ENCODE data around the gene CERS6.

CERS6 gene

GRCh38 chr2:168478206-168478605, 22.1 kb downstream of the CERS6 start:
- no peak overlapping the region for H2BK5ac ChIP-seq (ENCODE audit: low read length)
- no peak overlapping the region for H2BK120ac ChIP-seq (ENCODE audit: low read depth, low read length)
- no peak overlapping the region for H3K14ac ChIP-seq (ENCODE audit: low read length)
- no peak overlapping the region for H4K91ac ChIP-seq (ENCODE audit: low read depth, low read length, poor library complexity)
- no peak overlapping the region for H3K9ac ChIP-seq (ENCODE audit: low read depth, low read length, poor library complexity)
- H3K27ac ChIP-seq (replicated peaks; ENCODE audit: low read length): no peak overlapping the region
- no peaks in the 10 kb centered on the region for H3K36me3 ChIP-seq (replicated peaks in 1 of 2; ENCODE audit: control insufficient read depth in 2 of 2, insufficient read depth in 2 of 2, low read length in 2 of 2)
- no peak overlapping the region for H2AK5ac ChIP-seq (ENCODE audit: low read depth, low read length)
- H2BK15ac ChIP-seq (ENCODE audit: low read length): no peak overlapping the region
- H4K8ac ChIP-seq (ENCODE audit: low read depth, low read length): no peak overlapping the region
- H3K4ac ChIP-seq (ENCODE audit: low read length): no peak overlapping the region
- H3K23ac ChIP-seq (ENCODE audit: low read depth, low read length, poor library complexity): no peak overlapping the region
- H3K18ac ChIP-seq (ENCODE audit: low read length): no peak overlapping the region
- no peak overlapping the region for H2AFZ ChIP-seq (ENCODE audit: low read length)
- no peak overlapping the region for H3K4me3 ChIP-seq (ENCODE audit: low read length in 2 of 2)
- H2BK12ac ChIP-seq (ENCODE audit: low read length): no peak overlapping the region
- no CpG with 5 or more reads among the region's 1 CpG for WGBS, 2 donors (ENCODE audit: extremely low coverage in 2 of 2, insufficient read length in 2 of 2, insufficient replicate concordance in 1 of 2)
- H3K4me2 ChIP-seq (ENCODE audit: insufficient read depth, low read length, poor library complexity, severe bottlenecking): no peak overlapping the region
- peaks cover 2% of the 10 kb centered on the region for H3K79me1 ChIP-seq (ENCODE audit: low read depth, low read length)
- no peaks in the 10 kb centered on the region for H3K27me3 ChIP-seq (ENCODE audit: control insufficient read depth in 3 of 3, insufficient read depth in 3 of 3, low read depth in 1 of 3, low read length in 3 of 3)
- H3K4me1 ChIP-seq (ENCODE audit: control insufficient read depth in 2 of 2, insufficient read depth in 1 of 2, low read depth in 1 of 2, low read length in 2 of 2): peaks cover 0 to 6% of the 10 kb centered on the region in 2 donors
- no peaks in the 10 kb centered on the region for H3K9me3 ChIP-seq (replicated peaks in 1 of 2; ENCODE audit: control insufficient read depth in 2 of 2, insufficient read depth in 1 of 2, low read depth in 1 of 2, low read length in 2 of 2)
- DNase-seq (ENCODE audit: low spot score): no peak

GRCh38 chr2:168480356-168480755, 24.3 kb downstream of the CERS6 start:
- no peak overlapping the region for H3K4me2 ChIP-seq (ENCODE audit: insufficient read depth, low read length, poor library complexity, severe bottlenecking)
- no peak for DNase-seq (ENCODE audit: low spot score)
- H2BK5ac ChIP-seq (ENCODE audit: low read length): no peak overlapping the region
- H3K27me3 ChIP-seq (ENCODE audit: control insufficient read depth in 3 of 3, insufficient read depth in 3 of 3, low read depth in 1 of 3, low read length in 3 of 3): no peaks in the 10 kb centered on the region
- H2BK15ac ChIP-seq (ENCODE audit: low read length): no peak overlapping the region
- H3K4me3 ChIP-seq (ENCODE audit: low read length in 2 of 2): no peak overlapping the region
- H4K8ac ChIP-seq (ENCODE audit: low read depth, low read length): no peak overlapping the region
- WGBS, 2 donors (ENCODE audit: extremely low coverage in 2 of 2, insufficient read length in 2 of 2, insufficient replicate concordance in 1 of 2): no CpG with 5 or more reads among the region's 3 CpGs
- peaks cover 0 to 3% of the 10 kb centered on the region in 2 donors for H3K9me3 ChIP-seq (replicated peaks in 1 of 2; ENCODE audit: control insufficient read depth in 2 of 2, insufficient read depth in 1 of 2, low read depth in 1 of 2, low read length in 2 of 2)
- H3K23ac ChIP-seq (ENCODE audit: low read depth, low read length, poor library complexity): no peak overlapping the region
- no peak overlapping the region for H3K9ac ChIP-seq (ENCODE audit: low read depth, low read length, poor library complexity)
- H2AK5ac ChIP-seq (ENCODE audit: low read depth, low read length): no peak overlapping the region
- peaks cover 0 to 6% of the 10 kb centered on the region in 2 donors for H3K4me1 ChIP-seq (ENCODE audit: control insufficient read depth in 2 of 2, insufficient read depth in 1 of 2, low read depth in 1 of 2, low read length in 2 of 2)
- no peaks in the 10 kb centered on the region for H3K36me3 ChIP-seq (replicated peaks in 1 of 2; ENCODE audit: control insufficient read depth in 2 of 2, insufficient read depth in 2 of 2, low read length in 2 of 2)
- no peak overlapping the region for H3K18ac ChIP-seq (ENCODE audit: low read length)
- H3K4ac ChIP-seq (ENCODE audit: low read length): no peak overlapping the region
- H4K91ac ChIP-seq (ENCODE audit: low read depth, low read length, poor library complexity): no peak overlapping the region
- no peak overlapping the region for H3K27ac ChIP-seq (replicated peaks; ENCODE audit: low read length)
- H2AFZ ChIP-seq (ENCODE audit: low read length): no peak overlapping the region
- H2BK12ac ChIP-seq (ENCODE audit: low read length): no peak overlapping the region
- H2BK120ac ChIP-seq (ENCODE audit: low read depth, low read length): no peak overlapping the region
- H3K79me1 ChIP-seq (ENCODE audit: low read depth, low read length): peaks cover 2% of the 10 kb centered on the region
- no peak overlapping the region for H3K14ac ChIP-seq (ENCODE audit: low read length)

GRCh38 chr2:168480825-168481585, 24.9 kb downstream of the CERS6 start:
- no peak overlapping the region for H4K91ac ChIP-seq (ENCODE audit: low read depth, low read length, poor library complexity)
- H3K23ac ChIP-seq (ENCODE audit: low read depth, low read length, poor library complexity): no peak overlapping the region
- no peak overlapping the region for H2AK5ac ChIP-seq (ENCODE audit: low read depth, low read length)
- H2BK120ac ChIP-seq (ENCODE audit: low read depth, low read length): no peak overlapping the region
- H3K18ac ChIP-seq (ENCODE audit: low read length): peak overlapping the region; percentile 58
- peaks cover 0 to 6% of the 10 kb centered on the region in 2 donors for H3K9me3 ChIP-seq (replicated peaks in 1 of 2; ENCODE audit: control insufficient read depth in 2 of 2, insufficient read depth in 1 of 2, low read depth in 1 of 2, low read length in 2 of 2)
- peaks cover 0 to 6% of the 10 kb centered on the region in 2 donors for H3K4me1 ChIP-seq (ENCODE audit: control insufficient read depth in 2 of 2, insufficient read depth in 1 of 2, low read depth in 1 of 2, low read length in 2 of 2)
- H3K79me1 ChIP-seq (ENCODE audit: low read depth, low read length): peaks cover 2% of the 10 kb centered on the region
- no peaks in the 10 kb centered on the region for H3K27me3 ChIP-seq (ENCODE audit: control insufficient read depth in 3 of 3, insufficient read depth in 3 of 3, low read depth in 1 of 3, low read length in 3 of 3)
- H3K9ac ChIP-seq (ENCODE audit: low read depth, low read length, poor library complexity): no peak overlapping the region
- H3K4me3 ChIP-seq (ENCODE audit: low read length in 2 of 2): no peak overlapping the region
- H2BK15ac ChIP-seq (ENCODE audit: low read length): no peak overlapping the region
- no peak for DNase-seq (ENCODE audit: low spot score)
- no CpG with 5 or more reads among the region's 15 CpGs for WGBS, 2 donors (ENCODE audit: extremely low coverage in 2 of 2, insufficient read length in 2 of 2, insufficient replicate concordance in 1 of 2)
- no peak overlapping the region for H2AFZ ChIP-seq (ENCODE audit: low read length)
- no peak overlapping the region for H3K14ac ChIP-seq (ENCODE audit: low read length)
- H3K27ac ChIP-seq (replicated peaks; ENCODE audit: low read length): no peak overlapping the region
- no peak overlapping the region for H2BK12ac ChIP-seq (ENCODE audit: low read length)
- no peak overlapping the region for H3K4ac ChIP-seq (ENCODE audit: low read length)
- H3K4me2 ChIP-seq (ENCODE audit: insufficient read depth, low read length, poor library complexity, severe bottlenecking): no peak overlapping the region
- no peak overlapping the region for H4K8ac ChIP-seq (ENCODE audit: low read depth, low read length)
- no peaks in the 10 kb centered on the region for H3K36me3 ChIP-seq (replicated peaks in 1 of 2; ENCODE audit: control insufficient read depth in 2 of 2, insufficient read depth in 2 of 2, low read length in 2 of 2)
- no peak overlapping the region for H2BK5ac ChIP-seq (ENCODE audit: low read length)

GRCh38 chr2:168482269-168482668, 26.2 kb downstream of the CERS6 start:
- Histone ChIP-seq H2AK5ac (ENCODE audit: low read depth, low read length) (no peak overlapping the region), H3K4me1 (ENCODE audit: control insufficient read depth in 2 of 2, insufficient read depth in 1 of 2, low read depth in 1 of 2, low read length in 2 of 2) (peaks cover 0 to 5% of the 10 kb centered on the region in 2 donors)

More at GRCh38 chr2:168482269-168482668, 26.2 kb downstream of the CERS6 start:
- H3K23ac ChIP-seq (ENCODE audit: low read depth, low read length, poor library complexity): no peak overlapping the region
- WGBS, 2 donors (ENCODE audit: extremely low coverage in 2 of 2, insufficient read length in 2 of 2, insufficient replicate concordance in 1 of 2): no CpG with 5 or more reads among the region's 2 CpGs
- no peak overlapping the region for H3K27ac ChIP-seq (replicated peaks; ENCODE audit: low read length)
- no peak overlapping the region for H2BK15ac ChIP-seq (ENCODE audit: low read length)
- H3K14ac ChIP-seq (ENCODE audit: low read length): no peak overlapping the region
- no peak overlapping the region for H3K4me2 ChIP-seq (ENCODE audit: insufficient read depth, low read length, poor library complexity, severe bottlenecking)
- peaks cover 2% of the 10 kb centered on the region for H3K79me1 ChIP-seq (ENCODE audit: low read depth, low read length)
- H4K91ac ChIP-seq (ENCODE audit: low read depth, low read length, poor library complexity): no peak overlapping the region
- H2BK12ac ChIP-seq (ENCODE audit: low read length): no peak overlapping the region
- H3K36me3 ChIP-seq (replicated peaks in 1 of 2; ENCODE audit: control insufficient read depth in 2 of 2, insufficient read depth in 2 of 2, low read length in 2 of 2): no peaks in the 10 kb centered on the region
- peaks cover 0 to 6% of the 10 kb centered on the region in 2 donors for H3K9me3 ChIP-seq (replicated peaks in 1 of 2; ENCODE audit: control insufficient read depth in 2 of 2, insufficient read depth in 1 of 2, low read depth in 1 of 2, low read length in 2 of 2)
- no peak overlapping the region for H3K4me3 ChIP-seq (ENCODE audit: low read length in 2 of 2)
- H4K8ac ChIP-seq (ENCODE audit: low read depth, low read length): no peak overlapping the region
- H3K18ac ChIP-seq (ENCODE audit: low read length): no peak overlapping the region
- no peak overlapping the region for H2BK120ac ChIP-seq (ENCODE audit: low read depth, low read length)
- H3K27me3 ChIP-seq (ENCODE audit: control insufficient read depth in 3 of 3, insufficient read depth in 3 of 3, low read depth in 1 of 3, low read length in 3 of 3): no peaks in the 10 kb centered on the region
- DNase-seq (ENCODE audit: low spot score): no peak
- H3K9ac ChIP-seq (ENCODE audit: low read depth, low read length, poor library complexity): no peak overlapping the region
- no peak overlapping the region for H2AFZ ChIP-seq (ENCODE audit: low read length)
- no peak overlapping the region for H3K4ac ChIP-seq (ENCODE audit: low read length)
- no peak overlapping the region for H2BK5ac ChIP-seq (ENCODE audit: low read length)

Data from neuronal stem cell (in vitro differentiated cells).